Endometrial microvascular endothelial cells (primary cell): Measurements from ENCODE around the gene CENPQ. TPM values are rescaled to one million over a fixed set of nuclear protein-coding genes. Genes with fewer than 3 reads are reported as not detected.

ENCODE experiments used
- in situ Hi-C: cut with HindIII; loops from 2 replicates; pipeline ENCODE4 v1.10.0; 2017; ENCODE audit warnings: low sequenced_read_pairs, low pct_unique_long_range_greater_than_20kb; ENCODE audit errors: inconsistent ontology term
- total RNA-seq: library from RNA; depleted of rRNA; stranded (reverse); fragments of >200 nt; gene quantifications from one replicate; pipeline ENCODE4 v1.2.3, GENCODE V29; 2015; ENCODE audit errors: inconsistent ontology term

CENPQ gene
- total RNA-seq, 1 donor from 2014 or later = 4.1 TPM

DNA sequence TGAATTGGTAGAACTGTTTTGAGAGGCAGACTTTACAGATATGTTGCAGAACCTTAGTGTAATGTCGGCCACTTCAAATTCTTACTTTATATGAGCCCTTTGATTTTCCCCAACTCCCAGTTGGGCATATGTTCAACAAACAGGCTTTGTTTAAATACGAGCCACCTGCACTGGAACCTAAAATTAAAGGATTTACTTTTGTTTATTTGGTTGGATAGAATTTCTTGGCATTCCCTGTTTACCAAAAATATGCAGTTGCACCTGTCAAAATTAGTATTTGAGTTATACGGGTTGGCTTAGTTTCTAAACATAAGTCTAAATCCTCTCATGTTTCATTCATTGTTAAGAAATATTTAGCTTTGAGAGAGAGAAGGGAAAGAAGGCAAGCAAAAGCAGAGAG is 34.1 kb downstream of the CENPQ start:
- in situ Hi-C loops = no loop called here

DNA sequence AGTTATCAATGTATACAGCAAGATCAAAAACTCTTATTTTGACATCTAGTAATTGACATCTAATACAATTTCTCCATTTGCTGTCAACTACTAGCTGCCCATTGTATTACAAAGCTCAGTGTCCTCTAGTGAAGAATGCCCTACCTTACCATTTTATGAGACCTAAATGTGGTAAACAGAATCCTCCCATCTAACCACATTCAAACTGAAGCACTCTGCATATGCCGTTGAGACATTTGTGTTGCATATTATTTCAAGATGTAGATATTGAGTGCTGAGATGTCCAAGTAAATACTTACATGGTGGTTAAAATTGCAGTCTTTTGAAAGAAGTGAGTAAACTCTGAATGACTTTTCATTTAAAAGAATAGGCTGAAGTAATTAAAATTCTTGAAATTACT is 36.0 kb downstream of the CENPQ start:
- in situ Hi-C loops = no loop called here

DNA sequence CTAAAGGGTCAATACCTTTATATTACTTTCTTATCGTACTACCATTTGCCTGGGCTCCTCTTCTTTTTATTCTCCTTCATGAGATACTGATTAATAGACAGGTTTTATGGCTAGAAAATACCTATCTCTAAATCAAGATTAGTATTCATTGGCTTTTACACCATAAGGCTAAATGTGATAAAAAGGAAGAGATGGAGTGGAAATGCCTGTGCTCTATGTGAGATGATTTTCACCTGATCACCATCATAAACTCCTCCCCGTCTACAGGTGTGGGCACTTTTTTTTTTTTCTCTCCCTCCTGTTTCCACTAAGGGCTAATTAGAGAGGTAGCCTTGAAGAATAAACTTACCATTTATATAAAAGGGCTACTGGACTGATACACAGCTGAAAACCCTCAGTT is 36.5 kb downstream of the CENPQ start, which contains the start of gene GLYATL3:
GLYATL3 (plus strand) TSS at position 301 of the 400 bp plus-strand sequence. CDS start 12,068 bp downstream, outside the sequence.
- in situ Hi-C loops = no loop called here

DNA sequence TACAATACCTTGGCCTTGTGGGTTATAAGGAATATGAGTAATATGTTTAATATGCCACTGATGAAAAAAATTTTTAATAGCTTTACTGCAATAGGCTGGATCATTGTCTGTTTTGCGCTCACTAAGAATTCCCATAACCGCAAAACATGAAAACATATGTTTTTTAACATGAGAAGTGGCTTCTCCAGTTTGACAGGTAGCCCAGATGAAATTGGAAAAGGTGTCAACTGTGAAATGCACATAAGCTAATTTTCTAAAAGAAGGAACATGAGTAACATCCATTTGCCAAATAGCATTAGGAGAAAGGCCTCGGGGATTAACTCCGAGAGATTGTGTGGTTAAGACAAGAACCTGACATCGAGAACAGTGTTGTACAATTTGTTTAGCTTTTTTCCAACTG is 41.5 kb downstream of the CENPQ start:
- in situ Hi-C loops = no loop called here

DNA sequence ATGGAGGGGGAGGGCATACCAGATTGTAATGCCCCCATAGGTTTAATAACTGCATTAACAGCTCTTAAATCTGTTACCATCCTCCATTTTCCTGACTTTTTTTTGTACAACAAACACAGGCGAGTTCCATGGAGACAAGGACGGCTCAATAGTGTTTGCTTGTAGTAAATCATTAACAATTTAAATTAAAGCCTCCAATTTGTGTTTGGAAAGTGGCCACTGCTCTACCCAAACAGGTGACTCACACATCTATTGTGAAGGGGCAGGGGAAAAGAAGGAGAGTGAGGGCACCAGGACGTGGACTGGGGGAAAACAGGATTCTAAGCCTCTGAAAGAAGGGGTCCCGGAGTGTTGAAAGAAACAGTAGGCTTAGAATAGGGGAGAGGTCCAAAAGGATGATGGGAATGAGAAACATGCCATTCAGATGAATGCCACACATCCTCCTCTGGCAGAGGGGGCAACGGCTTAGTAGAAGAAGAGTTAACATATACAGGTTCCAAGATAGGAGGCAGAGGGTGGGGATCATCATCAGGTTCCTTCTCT is 43.5 kb downstream of the CENPQ start:
- in situ Hi-C loops = no loop called here

DNA sequence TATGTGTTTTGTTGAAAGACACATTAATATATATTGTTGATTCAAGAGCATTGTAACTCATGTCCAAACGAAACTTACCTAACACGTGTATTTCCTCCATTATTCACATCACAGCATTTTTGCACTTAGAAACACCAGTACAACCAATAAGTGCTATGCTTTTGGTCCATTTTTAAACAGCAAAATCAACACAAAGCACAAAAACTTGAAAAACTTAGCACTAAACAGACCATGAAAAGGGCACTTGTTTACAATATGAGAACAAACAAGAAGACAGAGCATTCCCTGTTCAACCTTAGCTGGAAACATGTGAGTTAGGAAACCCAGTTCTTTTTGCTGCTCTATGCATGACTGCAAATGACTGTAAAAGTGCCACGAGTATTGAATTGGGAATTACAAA is 46.2 kb downstream of the CENPQ start:
- in situ Hi-C loops = no loop called here

DNA sequence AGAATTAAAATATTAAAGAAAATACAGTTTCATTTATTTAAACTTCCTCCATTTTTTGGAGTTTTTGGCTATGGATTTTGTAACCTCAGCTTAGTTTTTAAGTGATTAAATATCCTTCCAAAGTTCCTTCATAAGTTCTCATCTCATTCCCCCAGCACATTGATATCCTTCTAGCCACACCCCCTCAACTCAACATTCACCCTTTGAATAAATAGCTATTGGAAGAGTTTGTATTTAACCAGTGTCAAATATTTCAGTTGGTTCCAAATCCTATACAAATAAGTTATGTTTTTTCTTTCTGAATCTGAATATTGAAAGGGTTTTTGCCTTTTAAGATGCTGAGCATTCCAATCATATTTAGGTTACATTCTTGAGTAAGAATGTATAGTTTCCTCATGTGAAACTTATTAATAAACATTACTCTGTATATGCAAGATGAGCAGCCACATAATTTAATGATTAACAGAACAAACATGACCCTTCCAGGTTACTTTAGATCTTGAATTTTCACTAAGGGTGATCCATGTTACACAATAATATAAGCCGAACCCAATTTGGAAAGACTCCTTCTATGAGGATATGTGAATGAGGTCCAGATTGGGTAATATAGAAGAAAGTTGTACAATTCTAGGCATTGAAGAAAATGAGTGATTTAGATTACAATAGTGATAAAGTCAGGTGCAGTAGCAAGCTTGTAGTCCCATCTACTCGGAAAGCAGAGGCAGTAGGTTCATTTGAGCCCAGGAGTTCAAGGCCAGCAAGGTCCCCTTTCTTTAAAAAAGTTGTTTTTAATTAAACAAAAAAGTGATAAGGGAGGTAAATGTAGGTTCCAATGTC is 50.2 kb downstream of the CENPQ start:
- in situ Hi-C loops = no loop called here

DNA sequence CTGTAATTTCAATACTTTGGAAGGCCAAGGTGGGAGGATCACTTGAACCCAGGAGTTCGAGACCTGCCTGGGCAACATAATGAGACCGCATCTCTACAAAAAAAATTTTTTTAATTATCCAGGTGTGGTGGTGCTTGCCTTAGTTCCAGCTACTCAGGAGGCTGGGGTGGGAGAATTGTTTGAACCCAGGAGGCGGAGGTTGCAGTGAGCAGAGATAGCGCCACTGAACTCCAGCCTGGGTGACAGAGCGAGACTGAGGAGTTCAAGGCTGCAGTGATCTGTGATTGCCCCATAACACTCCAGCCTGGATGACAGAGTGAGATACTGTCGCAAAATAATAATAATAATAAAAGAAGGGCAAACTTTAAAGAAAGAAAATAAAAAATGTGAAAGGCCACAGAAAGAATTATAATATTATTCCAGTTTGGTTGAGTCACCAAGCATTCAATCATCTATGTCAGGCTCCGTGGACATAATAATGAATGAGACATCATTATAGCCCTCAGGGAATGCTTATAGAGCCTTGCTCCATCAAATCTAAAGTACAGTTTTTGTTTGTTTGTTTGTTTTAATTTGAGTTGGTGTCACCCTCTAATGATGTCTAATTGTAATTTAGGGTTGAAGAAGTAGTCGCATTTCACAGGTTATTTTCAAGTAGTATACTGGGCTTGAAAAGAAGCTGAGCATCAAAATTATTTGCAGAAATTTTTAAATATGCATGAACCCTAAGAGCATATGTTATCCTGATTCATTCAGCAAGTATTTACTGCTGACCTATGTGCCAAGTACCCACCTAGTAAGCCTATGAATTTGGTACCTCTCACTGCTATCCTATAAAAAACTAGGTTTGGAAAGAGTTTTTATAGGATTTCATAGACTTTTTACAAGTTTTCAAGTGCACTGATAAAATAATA is 51.7 kb downstream of the CENPQ start:
- in situ Hi-C loops = no loop called here

DNA sequence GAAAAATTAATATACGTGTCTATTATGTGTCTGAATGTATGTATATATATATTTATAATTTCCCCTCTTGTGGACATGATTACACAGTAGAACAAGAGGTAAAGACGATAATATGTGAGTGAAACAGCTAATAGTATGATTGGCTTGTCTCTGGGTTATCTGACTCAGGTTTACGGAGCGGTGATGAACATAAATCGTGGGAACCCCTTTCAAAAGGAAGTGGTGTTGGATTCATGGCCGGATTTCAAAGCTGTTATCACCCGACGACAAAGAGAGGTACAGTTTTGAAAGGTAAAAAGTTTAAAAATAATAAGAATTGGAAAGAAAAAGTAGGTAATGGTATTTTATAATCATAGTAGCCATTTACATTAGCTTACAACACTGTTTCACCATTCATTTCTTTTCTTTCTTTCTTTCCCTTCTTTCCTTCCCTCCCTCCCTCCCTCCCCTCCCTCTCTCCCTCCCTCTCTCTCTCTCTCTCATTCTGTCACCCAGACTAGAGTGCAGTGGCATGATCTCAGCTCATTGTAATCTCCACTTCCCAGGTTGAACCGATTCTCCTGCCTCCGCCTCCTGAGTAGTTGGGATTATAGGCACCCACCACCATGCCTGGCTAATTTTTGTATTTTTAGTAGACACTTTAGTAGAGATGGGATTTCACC is 52.4 kb downstream of the CENPQ start:
- in situ Hi-C loops = no loop called here

DNA sequence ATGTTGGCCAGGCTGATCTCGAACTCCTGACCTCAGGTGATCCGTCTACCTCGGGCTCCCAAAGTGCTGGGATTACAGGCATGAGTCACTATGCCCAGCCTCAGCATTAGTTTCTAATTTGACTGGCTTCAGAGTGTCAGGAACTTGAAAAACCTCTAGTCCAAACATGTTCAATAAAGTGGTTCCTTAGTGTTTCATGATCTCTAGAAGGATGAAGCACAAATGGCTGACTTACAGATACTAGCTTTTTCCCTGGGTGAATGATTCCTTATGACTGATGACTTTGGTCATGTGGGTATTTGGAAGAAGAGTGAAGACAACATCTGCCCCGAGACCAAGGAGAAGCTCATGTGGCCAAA is 53.0 kb downstream of the CENPQ start:
- in situ Hi-C loops = no loop called here

DNA sequence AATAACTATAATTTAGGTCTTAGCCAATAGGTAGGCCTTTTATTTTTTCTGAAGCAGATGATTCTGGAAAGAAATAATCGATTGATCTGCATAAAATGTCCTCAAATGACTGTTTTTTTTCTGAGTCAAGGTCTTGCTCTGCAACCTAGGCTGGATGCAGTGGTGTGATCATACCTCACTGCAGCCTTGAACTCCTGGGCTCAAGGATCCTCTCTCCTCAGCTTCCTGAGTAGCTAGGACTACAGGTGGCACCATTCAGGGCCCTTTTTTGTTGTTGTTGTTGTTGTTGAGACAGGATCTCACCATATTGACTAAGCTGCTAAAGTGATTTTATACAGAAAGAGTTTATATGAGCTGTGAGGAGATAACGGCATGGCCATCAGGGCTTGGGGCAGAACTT is 54.7 kb downstream of the CENPQ start:
- in situ Hi-C loops = no loop called here

DNA sequence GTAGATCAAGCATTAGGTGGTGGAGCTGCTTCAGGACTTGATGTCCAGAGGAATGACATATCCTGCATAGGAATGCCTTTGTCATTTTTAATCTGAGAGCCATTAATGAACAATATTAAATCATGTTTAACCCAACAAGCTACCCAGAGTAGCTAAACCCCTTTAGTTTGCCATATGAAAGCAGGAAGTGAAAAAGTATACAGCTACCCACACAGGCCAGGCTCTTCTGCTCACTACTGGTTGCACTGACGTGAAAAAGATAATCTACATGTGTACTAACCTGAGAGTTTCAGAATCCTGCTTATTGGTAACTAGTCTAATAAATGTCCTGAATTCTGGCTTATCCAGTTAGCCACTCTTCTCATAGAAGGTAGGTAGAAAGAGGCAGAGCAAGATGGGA is 56.5 kb downstream of the CENPQ start:
- in situ Hi-C loops = no loop called here

DNA sequence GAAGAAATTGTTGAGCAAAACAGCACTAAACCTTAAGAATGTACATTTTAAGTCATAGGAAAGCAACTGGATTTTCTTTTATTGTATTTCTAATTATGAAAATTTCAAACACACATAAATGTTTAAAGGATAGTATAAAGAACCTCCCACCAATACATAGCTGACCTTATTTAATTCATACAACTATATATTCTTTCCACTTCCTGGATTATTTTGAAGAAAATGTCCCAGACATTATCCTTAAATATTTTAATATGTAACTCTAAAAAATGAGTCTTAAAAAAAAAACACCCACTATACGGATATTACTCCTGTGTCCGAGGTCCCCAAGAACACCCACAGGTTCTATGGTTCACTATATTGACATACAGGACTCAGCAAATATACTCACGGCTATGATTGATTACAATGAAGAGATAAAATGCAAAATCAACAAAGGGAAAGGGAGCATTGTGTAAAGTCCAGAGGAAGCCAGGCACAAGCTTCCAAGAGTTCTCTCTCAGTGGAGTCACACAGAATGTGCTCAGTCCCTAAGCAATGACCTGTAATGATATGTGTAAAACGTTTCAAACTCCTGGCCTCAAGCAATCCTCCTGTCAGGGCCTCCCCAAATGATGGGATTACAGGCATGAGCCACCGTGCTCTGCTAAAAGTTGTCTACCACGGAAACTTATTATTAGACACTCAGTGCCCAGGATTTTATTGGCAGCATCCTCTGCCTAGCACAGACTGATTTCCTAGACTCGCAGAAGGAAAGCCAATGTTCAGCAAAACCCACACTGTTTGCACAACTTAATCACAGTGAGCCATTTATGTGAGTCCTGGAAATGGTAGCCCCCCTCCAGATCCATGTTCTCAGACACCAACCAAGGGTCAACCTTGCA is 59.8 kb downstream of the CENPQ start:
- in situ Hi-C loops = no loop called here

DNA sequence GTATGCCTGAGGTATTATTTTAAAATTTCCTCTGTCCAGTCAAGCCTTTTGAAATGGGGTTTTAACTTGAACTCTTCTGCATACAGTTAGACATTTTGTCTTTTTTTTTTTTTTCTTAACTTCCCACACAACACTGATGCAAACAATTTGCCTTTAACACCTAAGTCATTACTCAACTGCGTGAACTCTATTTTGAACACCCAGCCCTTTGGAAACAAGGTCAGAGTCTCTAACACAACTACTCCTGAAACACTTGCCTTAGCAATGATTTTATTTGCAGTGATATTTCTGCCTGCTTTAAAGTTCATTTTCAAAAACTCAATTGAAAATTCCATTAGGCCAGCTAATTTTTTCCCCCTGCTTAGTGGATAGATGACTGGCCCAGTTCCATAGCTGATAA is 60.7 kb downstream of the CENPQ start:
- in situ Hi-C loops = no loop called here

DNA sequence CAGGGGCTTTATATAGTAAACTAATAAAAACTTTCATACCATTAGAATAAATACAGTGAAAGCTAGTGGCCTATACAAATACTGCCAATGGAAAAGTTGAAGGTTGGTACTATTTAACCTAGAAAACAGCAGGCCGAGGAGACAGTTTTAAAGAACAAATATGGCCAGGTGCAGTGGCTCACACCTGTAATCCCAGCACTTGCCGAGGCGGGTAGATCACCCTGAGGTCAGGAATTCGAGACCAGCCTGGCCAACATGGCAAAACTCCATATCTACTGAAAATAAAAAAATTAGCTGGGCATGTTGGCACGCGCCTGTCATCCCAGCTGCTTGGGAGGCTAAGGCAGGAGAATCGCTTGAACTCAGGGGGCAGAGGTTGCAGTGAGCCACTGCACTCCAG is 61.4 kb downstream of the CENPQ start:
- in situ Hi-C loops = no loop called here

DNA sequence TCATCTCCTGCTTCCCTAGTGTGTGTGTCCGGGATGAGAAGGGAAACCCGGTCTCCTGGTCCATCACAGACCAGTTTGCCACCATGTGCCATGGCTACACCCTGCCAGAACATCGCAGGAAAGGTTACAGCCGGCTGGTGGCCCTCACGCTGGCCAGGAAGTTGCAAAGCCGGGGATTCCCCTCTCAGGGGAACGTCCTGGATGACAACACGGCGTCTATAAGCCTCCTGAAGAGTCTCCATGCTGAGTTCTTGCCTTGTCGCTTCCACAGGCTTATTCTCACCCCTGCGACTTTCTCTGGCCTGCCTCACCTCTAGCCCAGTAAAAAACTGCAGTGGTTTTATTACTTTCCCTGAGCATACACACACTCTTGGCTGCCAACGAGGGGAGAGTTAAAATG is 63.4 kb downstream of the CENPQ start:
- in situ Hi-C loops = no loop called here

DNA sequence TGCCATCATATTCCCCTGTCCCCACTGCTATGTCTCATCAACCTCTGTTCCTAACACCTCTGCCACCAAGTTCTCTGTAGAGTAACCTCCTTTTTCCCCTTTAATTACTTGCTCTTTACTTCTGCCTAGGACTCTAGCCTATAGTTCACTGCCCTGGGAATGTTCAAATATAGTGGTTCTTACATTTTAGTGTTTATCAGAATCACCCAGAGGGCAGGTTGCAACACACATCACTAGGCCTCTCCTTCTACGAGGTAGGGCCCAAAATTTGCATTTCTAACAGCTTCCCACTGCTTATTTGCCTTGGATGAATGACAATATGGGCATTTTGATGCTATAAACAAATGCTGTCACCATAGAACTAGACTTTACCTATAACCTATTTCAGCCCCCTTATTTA is 64.2 kb downstream of the CENPQ start:
- in situ Hi-C loops = no loop called here

DNA sequence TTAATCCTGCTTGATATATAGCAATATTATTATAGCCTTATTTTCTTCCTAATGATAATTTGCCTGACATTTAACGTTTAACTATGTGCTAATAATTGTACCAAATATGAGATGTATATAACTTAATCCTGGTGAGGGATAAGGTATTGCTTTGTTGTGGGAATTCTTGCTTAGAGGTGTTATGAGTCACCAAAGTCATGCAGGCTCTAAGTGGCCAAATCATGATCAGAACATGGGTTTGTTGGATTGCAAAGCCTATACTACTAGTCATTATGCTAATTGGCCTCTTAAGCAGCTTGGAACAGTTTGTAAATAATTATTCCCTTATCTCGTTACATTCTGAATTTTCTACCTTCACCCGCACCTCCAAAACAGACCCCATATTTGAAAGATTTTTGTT is 65.4 kb downstream of the CENPQ start:
- in situ Hi-C loops = no loop called here
